WTC11 (cell line): ENCODE measurements around the gene OR6K6.

Experiments
- ATF2 ChIP-seq: sonication (generic); formaldehyde crosslinking; IDR thresholded peaks from 2 replicates; pipeline ENCODE4 v1.8.1; 2022; ENCODE audit warnings: low read depth, missing genetic modification reagents, borderline replicate concordance
- FOXK1 ChIP-seq: sonication (generic); formaldehyde crosslinking; IDR thresholded peaks from 2 replicates; pipeline ENCODE4 v1.8.0; 2022; ENCODE audit warnings: mild to moderate bottlenecking, moderate library complexity, missing genetic modification reagents
- GABPB1 ChIP-seq: sonication (generic); formaldehyde crosslinking; IDR thresholded peaks from 2 replicates; pipeline ENCODE4 v1.8.1; 2023; ENCODE audit warnings: mild to moderate bottlenecking, missing genetic modification reagents
- RORB ChIP-seq: fragments of 250-450 bp; sonication (Bioruptor Pico); IDR thresholded peaks from 2 replicates; pipeline ENCODE4 v1.9.0; 2021; ENCODE audit warnings: mild to moderate bottlenecking
- STAT6 ChIP-seq: sonication (generic); formaldehyde crosslinking; conservative IDR thresholded peaks from 2 replicates; pipeline ENCODE4 v1.8.1; 2023; ENCODE audit warnings: mild to moderate bottlenecking, low read depth, missing genetic modification reagents, moderate library complexity
- TF ChIP-seq, protein P1 (sequence below): fragments of 200-600 bp; IDR thresholded peaks from 2 replicates; pipeline ENCODE4 v1.8.0; 2022; ENCODE audit warnings: antibody characterized with exemption
- TF ChIP-seq, protein P2 (sequence below): sonication (generic); formaldehyde crosslinking; IDR thresholded peaks from 2 replicates; pipeline ENCODE4 v1.8.0; 2022; ENCODE audit warnings: mild to moderate bottlenecking, missing genetic modification reagents

DNA sequence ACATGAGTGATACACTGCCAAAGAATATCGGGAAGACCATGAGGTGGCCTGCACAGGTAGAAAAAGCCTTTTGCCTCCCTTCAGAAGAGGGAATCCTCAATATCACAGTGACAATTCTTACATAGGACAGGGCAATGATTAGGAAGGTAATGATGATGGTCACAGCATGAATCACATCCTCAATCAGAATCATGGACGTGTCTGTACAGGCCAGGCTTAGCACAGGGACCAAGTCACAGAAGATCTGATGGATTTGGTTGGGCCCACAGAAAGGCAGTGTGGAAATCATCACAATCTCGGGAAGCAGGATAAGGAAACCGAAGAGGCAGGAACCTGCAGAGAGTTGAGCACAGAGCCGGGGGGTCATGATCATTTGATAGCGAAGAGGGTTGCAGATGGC lies 37.2 kb upstream of the OR6K6 start:
- TF ChIP-seq GABPB1 (CRISPR knock-in tag) (no peak), ATF2 (CRISPR knock-in tag) (no peak), RORB (CRISPR knock-in tag) (no peak), STAT6 (CRISPR knock-in tag) (no peak), FOXK1 (CRISPR knock-in tag) (no peak)
- TF ChIP-seq, protein P1, sequence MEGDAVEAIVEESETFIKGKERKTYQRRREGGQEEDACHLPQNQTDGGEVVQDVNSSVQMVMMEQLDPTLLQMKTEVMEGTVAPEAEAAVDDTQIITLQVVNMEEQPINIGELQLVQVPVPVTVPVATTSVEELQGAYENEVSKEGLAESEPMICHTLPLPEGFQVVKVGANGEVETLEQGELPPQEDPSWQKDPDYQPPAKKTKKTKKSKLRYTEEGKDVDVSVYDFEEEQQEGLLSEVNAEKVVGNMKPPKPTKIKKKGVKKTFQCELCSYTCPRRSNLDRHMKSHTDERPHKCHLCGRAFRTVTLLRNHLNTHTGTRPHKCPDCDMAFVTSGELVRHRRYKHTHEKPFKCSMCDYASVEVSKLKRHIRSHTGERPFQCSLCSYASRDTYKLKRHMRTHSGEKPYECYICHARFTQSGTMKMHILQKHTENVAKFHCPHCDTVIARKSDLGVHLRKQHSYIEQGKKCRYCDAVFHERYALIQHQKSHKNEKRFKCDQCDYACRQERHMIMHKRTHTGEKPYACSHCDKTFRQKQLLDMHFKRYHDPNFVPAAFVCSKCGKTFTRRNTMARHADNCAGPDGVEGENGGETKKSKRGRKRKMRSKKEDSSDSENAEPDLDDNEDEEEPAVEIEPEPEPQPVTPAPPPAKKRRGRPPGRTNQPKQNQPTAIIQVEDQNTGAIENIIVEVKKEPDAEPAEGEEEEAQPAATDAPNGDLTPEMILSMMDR, result no peak
- TF ChIP-seq, protein P2, sequence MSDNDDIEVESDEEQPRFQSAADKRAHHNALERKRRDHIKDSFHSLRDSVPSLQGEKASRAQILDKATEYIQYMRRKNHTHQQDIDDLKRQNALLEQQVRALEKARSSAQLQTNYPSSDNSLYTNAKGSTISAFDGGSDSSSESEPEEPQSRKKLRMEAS (CRISPR knock-in tag), result no peak
